ENCODE measurements around the gene ROPN1L.

ROPN1L gene

DNA sequence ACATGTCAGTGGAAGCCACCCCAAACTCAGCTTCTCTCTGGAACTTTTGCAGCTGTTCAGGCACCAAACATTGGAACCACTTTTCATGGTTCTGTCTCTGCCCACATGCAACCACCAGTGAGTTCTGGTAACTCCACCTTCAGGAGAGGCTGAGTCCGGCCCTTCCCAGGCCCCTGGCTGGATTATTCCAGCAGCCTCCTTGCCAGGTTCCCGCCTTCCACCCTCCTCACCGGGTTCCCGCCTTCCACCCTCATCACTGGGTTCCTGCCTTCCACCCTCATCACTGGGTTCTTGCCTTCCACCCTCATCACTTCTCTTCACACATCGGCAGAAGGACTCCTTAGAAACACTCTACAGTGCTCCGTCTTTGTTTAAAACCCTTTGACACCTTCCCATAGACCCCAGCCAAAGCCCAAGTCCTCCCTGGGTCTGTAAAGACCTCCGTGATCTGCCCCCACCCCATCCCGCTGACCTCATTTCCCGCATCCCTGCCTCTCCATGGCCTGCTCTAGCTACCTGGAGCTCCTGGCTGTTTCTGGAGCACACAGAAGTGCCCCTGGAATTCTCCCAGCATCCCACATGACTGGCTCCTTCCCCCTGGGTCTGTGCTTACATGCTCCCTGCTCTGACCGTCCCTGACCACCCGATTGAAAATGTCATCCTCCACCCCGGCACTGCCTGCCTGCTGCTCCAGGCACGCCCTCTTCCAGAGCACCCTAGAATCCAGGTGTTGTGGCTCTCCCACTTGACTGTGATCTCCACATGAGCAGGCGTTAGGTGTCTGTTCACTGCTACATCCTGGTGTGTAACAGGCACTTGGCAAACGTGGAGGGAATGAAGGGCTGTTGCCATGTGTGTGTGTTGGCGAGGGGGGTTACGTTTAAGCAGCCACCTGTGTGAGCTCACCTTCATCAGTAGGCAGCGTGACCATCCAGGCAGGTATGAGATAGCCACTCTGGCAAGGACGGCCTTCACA, 17.7 kb downstream of the ROPN1L start:
- no peak for DNase-seq (ENCODE audit: low spot score)
- no peak for TF ChIP-seq CTCF (IDR thresholded peaks at IDR 0.05; ENCODE audit: extremely low read depth, missing control alignments)

DNA sequence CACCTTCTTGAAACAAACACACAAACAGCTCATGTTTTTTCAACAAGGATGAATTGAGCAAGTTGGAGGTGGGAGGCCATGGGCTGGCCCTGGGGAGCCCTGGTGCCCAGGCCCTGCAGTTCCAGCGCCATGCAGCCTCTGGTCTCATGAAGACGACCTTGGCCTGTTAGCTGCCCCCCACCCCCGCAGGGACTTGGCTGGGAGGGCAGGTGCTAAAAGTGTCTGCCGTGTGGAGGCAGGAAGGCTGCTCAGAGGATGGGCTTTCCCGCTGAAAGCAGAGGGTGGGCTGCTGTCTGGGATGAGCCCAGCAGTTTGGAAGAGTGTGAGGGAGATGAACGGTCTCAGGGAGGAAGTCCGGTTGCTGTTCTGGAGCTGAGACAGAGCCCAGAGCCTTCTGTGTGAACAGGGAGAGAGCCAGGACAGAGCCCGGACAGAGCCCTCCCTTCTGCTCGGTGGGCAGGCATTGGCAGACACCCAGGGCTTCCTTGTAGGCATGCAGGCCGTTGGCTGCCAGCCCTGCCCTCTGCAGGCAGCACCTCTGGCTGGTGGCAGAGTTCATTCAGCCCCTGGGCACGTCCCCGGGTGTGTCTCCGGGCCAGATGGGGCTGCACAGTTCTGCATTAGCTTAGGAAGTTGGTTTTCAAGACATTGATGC, 18.7 kb downstream of the ROPN1L start:
- TF ChIP-seq CTCF (IDR thresholded peaks at IDR 0.05; ENCODE audit: extremely low read depth, missing control alignments) = no peak
- no peak for DNase-seq (ENCODE audit: low spot score)

DNA sequence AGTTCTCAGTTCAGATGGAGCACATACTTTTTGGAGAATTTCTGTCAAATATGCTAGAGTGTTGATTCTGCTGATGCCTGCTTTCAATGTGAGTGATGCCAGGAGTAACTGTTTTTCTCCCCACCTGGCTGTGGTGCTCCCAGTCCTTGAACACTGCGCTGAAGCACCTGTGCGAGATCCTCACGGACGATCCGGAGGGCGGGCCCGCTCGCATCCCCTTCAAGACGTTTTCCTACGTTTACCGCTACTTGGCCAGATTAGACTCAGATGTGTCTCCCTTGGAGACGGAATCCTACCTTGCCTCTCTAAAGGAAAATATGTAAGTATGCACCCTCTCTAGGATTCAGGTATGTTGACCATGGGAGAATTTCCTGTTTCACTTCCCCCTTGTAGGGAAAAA, 19.4 kb downstream of the ROPN1L start:
- no peak for DNase-seq (ENCODE audit: low spot score)
- TF ChIP-seq CTCF (IDR thresholded peaks at IDR 0.05; ENCODE audit: extremely low read depth, missing control alignments) = no peak

DNA sequence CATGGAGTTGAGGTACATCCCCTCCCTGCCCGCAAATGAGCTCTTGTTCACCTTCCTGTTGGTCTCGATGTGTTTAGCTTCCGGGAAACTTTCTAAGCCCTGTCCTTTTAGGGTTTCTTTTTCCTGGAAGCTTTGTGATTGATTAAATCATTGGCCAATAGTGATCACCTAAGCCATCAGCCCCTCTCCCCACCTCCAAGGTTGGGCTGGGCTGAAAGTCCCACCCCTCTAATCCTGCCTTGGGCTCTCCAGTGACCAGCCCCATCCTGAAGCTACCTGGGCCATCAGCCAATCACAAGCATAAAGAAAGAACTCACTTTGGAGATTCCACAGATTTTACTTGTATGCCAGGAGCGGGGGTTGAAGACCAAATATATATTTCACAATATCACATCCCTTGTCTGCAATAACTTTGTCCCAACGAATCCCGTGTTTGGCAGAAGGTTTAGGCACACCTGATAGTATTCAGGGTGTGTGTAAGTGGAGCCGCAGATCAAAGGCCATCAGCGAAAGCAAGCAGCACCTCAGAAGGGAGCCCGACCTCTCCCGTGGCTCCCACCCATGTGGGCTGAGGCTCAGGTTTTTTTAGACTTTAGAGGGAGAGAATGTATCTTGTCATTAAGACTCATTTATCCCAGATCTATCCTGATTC, 20.4 kb downstream of the ROPN1L start:
- no peak for TF ChIP-seq CTCF (IDR thresholded peaks at IDR 0.05; ENCODE audit: extremely low read depth, missing control alignments)
- DNase-seq (ENCODE audit: low spot score) = no peak

DNA sequence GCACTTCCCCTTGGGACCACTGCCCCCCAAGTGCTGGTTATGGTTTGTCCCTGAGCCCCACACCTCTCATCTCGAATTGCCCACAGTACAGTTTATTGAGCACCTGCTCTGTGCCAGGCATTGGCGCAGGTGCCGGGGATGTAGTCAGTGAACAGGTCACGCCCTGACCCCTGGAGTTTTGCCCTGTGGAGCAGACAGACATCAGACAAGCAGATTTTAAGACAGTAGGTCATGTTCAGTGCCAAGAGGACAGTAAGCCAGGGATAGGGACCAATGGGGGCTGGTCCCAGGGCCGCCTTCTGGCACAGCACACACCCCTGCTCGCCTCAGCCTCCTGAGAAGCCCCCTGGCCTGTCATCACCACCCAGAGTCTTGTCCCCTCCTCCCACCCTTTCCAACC, 21.9 kb downstream of the ROPN1L start:
- no peak for DNase-seq (ENCODE audit: low spot score)
- TF ChIP-seq CTCF (IDR thresholded peaks at IDR 0.05; ENCODE audit: extremely low read depth, missing control alignments) = no peak

- TF ChIP-seq CTCF (IDR thresholded peaks at IDR 0.05; ENCODE audit: extremely low read depth, missing control alignments) = no peak
Measured at GRCh38 chr5:10464173-10464572, 22.5 kb downstream of the ROPN1L start.

GRCh38 chr5:10465726-10466125, 24.0 kb downstream of the ROPN1L start:
- DNase-seq (ENCODE audit: low spot score) = no peak
- no peak for TF ChIP-seq CTCF (IDR thresholded peaks at IDR 0.05; ENCODE audit: extremely low read depth, missing control alignments)

More at GRCh38 chr5:10464173-10464572, 22.5 kb downstream of the ROPN1L start:
- no peak for DNase-seq (ENCODE audit: low spot score)
